Naive thymus-derived CD4-positive, alpha-beta T cell (primary cell): Measurements from ENCODE around the gene DYNLRB2. TPM values are rescaled to one million over a fixed set of nuclear protein-coding genes. Genes with fewer than 3 reads are reported as not detected.

Source experiments
- ATAC-seq: fragments of 150-1000 bp; cut with Tn5 transposase; 2 replicates; pipeline ENCODE4 v1.10.0; 2021; ENCODE audit warnings: mild to moderate bottlenecking, moderate library complexity
- CTCF ChIA-PET: fragments of 350-600 bp; sonication (Branson Sonifier 250); formaldehyde crosslinking; loops from one replicate; lab custom pipeline; 2021; ENCODE audit warnings: antibody characterized with exemption; lab: Charles Lee
- POLR2A ChIA-PET: fragments of 350-600 bp; sonication (Branson Sonifier 250); formaldehyde crosslinking; loops from one replicate; lab custom pipeline; 2021; ENCODE audit warnings: antibody characterized with exemption, inconsistent platforms; lab: Charles Lee
- DNase-seq, 9 donors: peaks; one replicate each; pipeline versions ENCODE4 v3.0.0 to v3.0.0-alpha.2; 2020 to 2022; ENCODE audit warnings: mixed read lengths in 1 of 9
- H3K27ac ChIP-seq: one replicate; pipeline ENCODE4 v1.7.0; 2013; ENCODE audit warnings: mild to moderate bottlenecking, low read depth, low read length, moderate library complexity
- H3K27me3 ChIP-seq, 2 donors: one replicate each; pipeline ENCODE4 v1.7.0; 2013; ENCODE audit warnings: low read length in 2 of 2, mild to moderate bottlenecking in 2 of 2, moderate library complexity in 2 of 2; ENCODE audit not compliant: control insufficient read depth in 2 of 2, insufficient read depth in 2 of 2
- H3K36me3 ChIP-seq, 3 experiments: 1 replicate in 2 of 3; 2 replicates in 1 of 3; pipeline ENCODE4 v1.7.0; 2013; ENCODE audit warnings: low read length in 3 of 3, mild to moderate bottlenecking in 3 of 3, moderate library complexity in 1 of 3; ENCODE audit not compliant: insufficient read depth in 3 of 3, control insufficient read depth in 2 of 3
- H3K4me1 ChIP-seq, 2 donors: one replicate each; pipeline ENCODE4 v1.7.0; 2013; ENCODE audit warnings: low read length in 2 of 2, mild to moderate bottlenecking in 2 of 2, moderate library complexity in 1 of 2; ENCODE audit not compliant: control insufficient read depth in 2 of 2, insufficient read depth in 2 of 2
- H3K4me3 ChIP-seq: 2 replicates; pipeline ENCODE4 v1.7.0; 2013; ENCODE audit warnings: mild to moderate bottlenecking, low read length
- H3K9me3 ChIP-seq, 3 experiments: 1 replicate in 2 of 3; 2 replicates in 1 of 3; pipeline ENCODE4 v1.7.0; 2013; ENCODE audit warnings: low read length in 3 of 3; ENCODE audit not compliant: control insufficient read depth in 2 of 3
- H3K27ac Mint-ChIP-seq, 9 donors: one replicate each; pipeline ENCODE4 v1.8.0; 2020 to 2022; ENCODE audit warnings: mixed read lengths in 9 of 9, mild to moderate bottlenecking in 8 of 9, moderate library complexity in 5 of 9, inconsistent platforms in 2 of 9
- H3K27me3 Mint-ChIP-seq, 5 donors: one replicate each; pipeline ENCODE4 v1.8.0; 2021 to 2022; ENCODE audit warnings: mixed read lengths in 5 of 5, mild to moderate bottlenecking in 1 of 5
- H3K36me3 Mint-ChIP-seq, 5 donors: one replicate each; pipeline ENCODE4 v1.8.0; 2020 to 2022; ENCODE audit warnings: mixed read lengths in 5 of 5, mild to moderate bottlenecking in 3 of 5, inconsistent platforms in 1 of 5
- H3K4me1 Mint-ChIP-seq, 7 donors: one replicate each; pipeline ENCODE4 v1.8.0; 2020 to 2022; ENCODE audit warnings: mixed read lengths in 7 of 7, mild to moderate bottlenecking in 3 of 7, inconsistent platforms in 1 of 7
- H3K4me3 Mint-ChIP-seq, 10 donors: one replicate each; pipeline ENCODE4 v1.8.0; 2020 to 2022; ENCODE audit warnings: mild to moderate bottlenecking in 10 of 10, mixed read lengths in 10 of 10, moderate library complexity in 6 of 10, inconsistent platforms in 2 of 10
- H3K9me3 Mint-ChIP-seq, 11 donors: one replicate each; pipeline ENCODE4 v1.8.0; 2020 to 2022; ENCODE audit warnings: mixed read lengths in 11 of 11, mild to moderate bottlenecking in 4 of 11, inconsistent platforms in 1 of 11, moderate library complexity in 1 of 11
- intact Hi-C, 2 donors: fragments of 100-400 bp; cut with micrococcal nuclease; formaldehyde crosslinking; loops; one replicate each; pipeline ENCODE4 v1.15.1; 2023
- polyA plus RNA-seq, 2 donors: library from polyadenylated mRNA; unstranded; fragments of 300-500 nt; fragmentation: Illumina TruSeq; gene quantifications; one replicate each; pipeline ENCODE4 v1.2.3, GENCODE V29; 2021
- total RNA-seq, 6 experiments: library from RNA in 5 of 6; stranded (reverse) in 5 of 6; gene quantifications; 1 replicate in 5 of 6; 2 replicates in 1 of 6; pipeline ENCODE4 v1.2.3 and lab custom pipeline; 2021 to 2026

Gene DYNLRB2
- total and polyA plus RNA-seq, 7 experiments from 2014 or later = 0.92 to 1.2 TPM; not detected in 5

GRCh38 chr16:80583466-80583865 lies 42.7 kb downstream of the DYNLRB2 start:
- Mint-ChIP-seq H3K27me3 (peaks cover 0 to 10% (median 0%) of the 10 kb centered on the region in 5 donors), H3K9me3 (peaks cover 0 to 38% (median 2%) of the 10 kb centered on the region in 11 donors), H3K4me3 (peak overlapping the region in 1 of 10 donors; percentile 52), H3K36me3 (peaks cover 0 to 64% (median 4%) of the 10 kb centered on the region in 5 donors), H3K27ac (peak overlapping the region in 2 of 9 donors; percentile 17 to 68), H3K4me1 (peaks cover 17 to 84% (median 34%) of the 10 kb centered on the region in 7 donors)
- no peak overlapping the region for H3K27ac ChIP-seq
- no peaks in the 10 kb centered on the region for H3K9me3 ChIP-seq
- H3K4me1 ChIP-seq = peaks cover 31 to 41% of the 10 kb centered on the region in 2 donors
- ChIA-PET POLR2A (interaction anchor here (1.1 kb wide), 1 partner anchor 9 kb away, joined by 3 read pairs; no protein-coding TSS in a partner anchor), CTCF (interaction anchor here (0.6 kb wide), 1 partner anchor 20 kb away, joined by 4 read pairs; no protein-coding TSS in a partner anchor)
- no peak overlapping the region for H3K4me3 ChIP-seq
- DNase-seq (peak in 1 of 9 donors; percentile 68), ATAC-seq (no peak)
- intact Hi-C loops = loop anchor here (5.0 to 10.0 kb wide), 4 partner anchors 149 to 1309 kb away; partner anchors contain the start of genes CENPN (in 2 of the 2) and CMC2 (in 2 of the 2)
- H3K36me3 ChIP-seq = no peaks in the 10 kb centered on the region
- H3K27me3 ChIP-seq = no peaks in the 10 kb centered on the region

GRCh38 chr16:80585764-80586163 lies 45.0 kb downstream of the DYNLRB2 start:
- Histone ChIP-seq H3K4me1 (peaks cover 10 to 21% of the 10 kb centered on the region in 2 donors), H3K36me3 (no peaks in the 10 kb centered on the region), H3K27ac (no peak overlapping the region), H3K4me3 (no peak overlapping the region), H3K27me3 (no peaks in the 10 kb centered on the region), H3K9me3 (no peaks in the 10 kb centered on the region)
- intact Hi-C loops = loop anchor here in 1 of 2 donors (10.0 kb wide), 1 partner anchor 1311 kb away; no protein-coding TSS in a partner anchor
- Mint-ChIP-seq H3K27me3 (peaks cover 0 to 18% (median 0%) of the 10 kb centered on the region in 5 donors), H3K27ac (peak overlapping the region in 1 of 9 donors; percentile 61), H3K9me3 (peaks cover 0 to 42% (median 0%) of the 10 kb centered on the region in 11 donors), H3K4me3 (peak overlapping the region in 1 of 10 donors; percentile 41), H3K36me3 (peaks cover 0 to 74% (median 4%) of the 10 kb centered on the region in 5 donors), H3K4me1 (peaks cover 7 to 78% (median 22%) of the 10 kb centered on the region in 7 donors)
- ATAC-seq (no peak), DNase-seq (no peak)
- POLR2A ChIA-PET = interaction anchor here (0.9 kb wide), 1 partner anchor 31 kb away, joined by 3 read pairs; no protein-coding TSS in a partner anchor
- CTCF ChIA-PET = no interaction called here

GRCh38 chr16:80586476-80586875 lies 45.7 kb downstream of the DYNLRB2 start:
- Mint-ChIP-seq H3K27ac (peak overlapping the region in 1 of 9 donors; percentile 61), H3K36me3 (peaks cover 0 to 70% (median 4%) of the 10 kb centered on the region in 5 donors), H3K27me3 (peaks cover 0 to 22% (median 0%) of the 10 kb centered on the region in 5 donors), H3K4me1 (peaks cover 8 to 78% (median 22%) of the 10 kb centered on the region in 7 donors), H3K9me3 (peaks cover 0 to 40% (median 0%) of the 10 kb centered on the region in 11 donors), H3K4me3 (peak overlapping the region in 1 of 10 donors; percentile 41)
- Histone ChIP-seq H3K4me1 (peaks cover 10 to 18% of the 10 kb centered on the region in 2 donors), H3K27ac (no peak overlapping the region), H3K36me3 (no peaks in the 10 kb centered on the region), H3K9me3 (no peaks in the 10 kb centered on the region), H3K4me3 (no peak overlapping the region), H3K27me3 (no peaks in the 10 kb centered on the region)
- ChIA-PET POLR2A (no interaction called here), CTCF (no interaction called here)
- DNase-seq (no peak), ATAC-seq (no peak)
- intact Hi-C loops = loop anchor here in 1 of 2 donors (10.0 kb wide), 1 partner anchor 1312 kb away; no protein-coding TSS in a partner anchor

- Histone ChIP-seq H3K4me1 (peaks cover 13 to 17% of the 10 kb centered on the region in 2 donors), H3K27me3 (no peaks in the 10 kb centered on the region), H3K9me3 (no peaks in the 10 kb centered on the region), H3K4me3 (no peak overlapping the region), H3K36me3 (no peaks in the 10 kb centered on the region), H3K27ac (no peak overlapping the region)
- Mint-ChIP-seq H3K4me3 (no peak overlapping the region), H3K27ac (no peak overlapping the region), H3K9me3 (peaks cover 0 to 39% (median 0%) of the 10 kb centered on the region in 11 donors), H3K4me1 (peaks cover 14 to 78% (median 25%) of the 10 kb centered on the region in 7 donors), H3K36me3 (peaks cover 0 to 71% (median 4%) of the 10 kb centered on the region in 5 donors), H3K27me3 (peaks cover 0 to 25% (median 0%) of the 10 kb centered on the region in 5 donors)
- DNase-seq (no peak), ATAC-seq (no peak)
- ChIA-PET CTCF (interaction anchor here (1.1 kb wide), 1 partner anchor 60 kb away, joined by 3 read pairs; no protein-coding TSS in a partner anchor), POLR2A (no interaction called here)
- intact Hi-C loops = loop anchor here in 1 of 2 donors (10.0 kb wide), 1 partner anchor 1312 kb away; no protein-coding TSS in a partner anchor
These were observed 46.3 kb downstream of the DYNLRB2 start for GRCh38 chr16:80587071-80587470.

- CTCF ChIA-PET = interaction anchor here (0.9 to 2.0 kb wide), 2 partner anchors 11 to 65 kb away, joined by 6 to 10 read pairs; no protein-coding TSS in a partner anchor
- Mint-ChIP-seq H3K27me3 (peaks cover 0 to 35% (median 5%) of the 10 kb centered on the region in 5 donors), H3K4me1 (peaks cover 17 to 50% (median 29%) of the 10 kb centered on the region in 7 donors), H3K4me3 (peak overlapping the region; percentile 45 to 79 (median 64)), H3K9me3 (peaks cover 0 to 41% (median 0%) of the 10 kb centered on the region in 11 donors), H3K27ac (peak overlapping the region in 8 of 9 donors; percentile 1 to 82 (median 38)), H3K36me3 (peaks cover under 1 to 67% (median 5%) of the 10 kb centered on the region in 5 donors)
- Histone ChIP-seq H3K27ac (no peak overlapping the region), H3K9me3 (no peaks in the 10 kb centered on the region), H3K27me3 (no peaks in the 10 kb centered on the region), H3K36me3 (no peaks in the 10 kb centered on the region), H3K4me3 (peak overlapping the region; percentile 42), H3K4me1 (peaks cover 10 to 19% of the 10 kb centered on the region in 2 donors)
- intact Hi-C loops = loop anchor here (1.0 to 5.0 kb wide), 9 partner anchors 11 to 231 kb away; partner anchors contain the start of genes CDYL2 (in 2 of the 2) and DYNLRB2 (in 2 of the 2)
- ATAC-seq = peak; percentile 92
- POLR2A ChIA-PET = interaction anchor here (0.6 to 1.8 kb wide), 9 partner anchors 11 to 218 kb away, joined by 3 to 20 read pairs (median 3); no protein-coding TSS in a partner anchor
- DNase-seq = peak in 8 of 9 donors; percentile 35 to 83 (median 68)
These were observed 50.5 kb downstream of the DYNLRB2 start for GRCh38 chr16:80591071-80591915.

GRCh38 chr16:80592273-80592672 lies 51.5 kb downstream of the DYNLRB2 start:
- Mint-ChIP-seq H3K36me3 (peaks cover 8 to 67% (median 13%) of the 10 kb centered on the region in 5 donors), H3K4me3 (peak overlapping the region in 7 of 10 donors; percentile 37 to 79 (median 71)), H3K9me3 (peaks cover 0 to 44% (median 0%) of the 10 kb centered on the region in 11 donors), H3K27me3 (peaks cover 0 to 38% (median 5%) of the 10 kb centered on the region in 5 donors), H3K4me1 (peaks cover 17 to 41% (median 28%) of the 10 kb centered on the region in 7 donors), H3K27ac (peak overlapping the region in 2 of 9 donors; percentile 25 to 82)
- DNase-seq = no peak
- no peaks in the 10 kb centered on the region for H3K27me3 ChIP-seq
- POLR2A ChIA-PET = interaction anchor here (0.6 kb wide), 1 partner anchor 360 kb away, joined by 3 read pairs; no protein-coding TSS in a partner anchor
- no peak for ATAC-seq
- no peaks in the 10 kb centered on the region for H3K9me3 ChIP-seq
- H3K4me1 ChIP-seq = peaks cover 7 to 19% of the 10 kb centered on the region in 2 donors
- H3K36me3 ChIP-seq = no peaks in the 10 kb centered on the region
- H3K4me3 ChIP-seq = no peak overlapping the region
- intact Hi-C loops = loop anchor here (5.0 kb wide), 2 partner anchors 210 to 230 kb away; partner anchors contain the start of gene CDYL2 (in 1 of the 2)
- CTCF ChIA-PET = no interaction called here
- H3K27ac ChIP-seq = no peak overlapping the region
